HepG2 (cell line): ENCODE data around the gene PXT1. TPM values are rescaled to one million over a fixed set of nuclear protein-coding genes. Genes with fewer than 3 reads are reported as not detected.
A peak's percentile ranks its signal among the peaks of the same experiment; 100 is the strongest.

Experiments used
- BHLHE40 ChIP-seq: IDR thresholded peaks from 2 replicates; pipeline ENCODE4 v1.6.1; 2011; ENCODE audit warnings: low read length, improper control_type of control experiment
- CEBPG ChIP-seq: IDR thresholded peaks from 2 replicates; pipeline ENCODE4 v1.6.1; 2016
- CENPX ChIP-seq: sonication (generic); formaldehyde crosslinking; IDR thresholded peaks from 2 replicates; pipeline ENCODE4 v1.9.0; 2021; ENCODE audit warnings: mild to moderate bottlenecking, missing genetic modification reagents, moderate library complexity
- CHCHD3 ChIP-seq: sonication (generic); formaldehyde crosslinking; IDR thresholded peaks from 2 replicates; pipeline ENCODE4 v1.8.0; 2022; ENCODE audit warnings: mild to moderate bottlenecking, missing genetic modification reagents, moderate library complexity
- CTCF ChIP-seq: sonication (generic); formaldehyde crosslinking; IDR thresholded peaks from 2 replicates; pipeline ENCODE4 v1.5.0; 2020; ENCODE audit warnings: mild to moderate bottlenecking, missing genetic modification reagents, moderate library complexity
- EEA1 ChIP-seq: sonication (generic); formaldehyde crosslinking; IDR thresholded peaks from 2 replicates; pipeline ENCODE4 v1.5.1; 2020; ENCODE audit warnings: mild to moderate bottlenecking, missing genetic modification reagents, borderline replicate concordance
- MAF1 ChIP-seq: sonication (generic); formaldehyde crosslinking; IDR thresholded peaks from 2 replicates; pipeline ENCODE4 v1.5.0; 2020; ENCODE audit warnings: missing genetic modification reagents, borderline replicate concordance
- NPAS2 ChIP-seq: sonication (generic); formaldehyde crosslinking; IDR thresholded peaks from 2 replicates; pipeline ENCODE4 v1.8.0; 2022; ENCODE audit warnings: mild to moderate bottlenecking, missing genetic modification reagents, borderline replicate concordance
- RELA ChIP-seq: sonication (generic); formaldehyde crosslinking; IDR thresholded peaks from 2 replicates; pipeline ENCODE4 v1.4.0; 2020; ENCODE audit warnings: missing genetic modification reagents
- SIN3B ChIP-seq: fragments of 150-350 bp; IDR thresholded peaks from 2 replicates; pipeline ENCODE4 v1.6.1; 2014; ENCODE audit warnings: low read length
- TEAD2 ChIP-seq: sonication (generic); formaldehyde crosslinking; IDR thresholded peaks from 2 replicates; pipeline ENCODE4 v1.9.0; 2021; ENCODE audit warnings: missing genetic modification reagents
- TFDP1 ChIP-seq: IDR thresholded peaks from 2 replicates; pipeline ENCODE4 v1.6.1; 2016; ENCODE audit warnings: missing compliant biosample characterization, missing genetic modification reagents, borderline replicate concordance
- ZBTB1 ChIP-seq: sonication (generic); formaldehyde crosslinking; IDR thresholded peaks from 2 replicates; pipeline ENCODE4 v1.4.0; 2020; ENCODE audit warnings: missing genetic modification reagents, borderline replicate concordance
- ZBTB21 ChIP-seq: sonication (generic); formaldehyde crosslinking; IDR thresholded peaks from 2 replicates; pipeline ENCODE4 v1.4.0; 2020; ENCODE audit warnings: missing genetic modification reagents
- ZIK1 ChIP-seq: sonication (generic); formaldehyde crosslinking; IDR thresholded peaks from 2 replicates; pipeline ENCODE4 v1.5.0; 2020; ENCODE audit warnings: mild to moderate bottlenecking, low read depth, missing genetic modification reagents, borderline replicate concordance
- ZNF256 ChIP-seq: sonication (generic); formaldehyde crosslinking; conservative IDR thresholded peaks from 2 replicates; pipeline ENCODE4 v1.4.0; 2020; ENCODE audit warnings: missing genetic modification reagents
- ZNF550 ChIP-seq: sonication (generic); formaldehyde crosslinking; IDR thresholded peaks from 2 replicates; pipeline ENCODE4 v1.4.0; 2020; ENCODE audit warnings: mild to moderate bottlenecking, missing genetic modification reagents, borderline replicate concordance
- ZNF674 ChIP-seq: sonication (generic); formaldehyde crosslinking; IDR thresholded peaks from 2 replicates; pipeline ENCODE4 v1.5.0; 2020; ENCODE audit warnings: low read depth, mild to moderate bottlenecking, missing genetic modification reagents
- ZNF703 ChIP-seq: sonication (generic); formaldehyde crosslinking; IDR thresholded peaks from 2 replicates; pipeline ENCODE4 v1.5.1; 2020; ENCODE audit warnings: missing genetic modification reagents, mild to moderate bottlenecking, moderate library complexity, borderline replicate concordance
- ZNF713 ChIP-seq: sonication (generic); formaldehyde crosslinking; IDR thresholded peaks from 2 replicates; pipeline ENCODE4 v1.4.0; 2020; ENCODE audit warnings: mild to moderate bottlenecking, missing genetic modification reagents
- polyA plus RNA-seq, 8 experiments: library from polyadenylated mRNA; depleted of rRNA in 3 of 8; stranded (reverse) in 7 of 8; unstranded in 1 of 8; fragments of >200 nt; fragmentation: Illumina TruSeq in 4 of 8; extraction: Trizol in 4 of 8; gene quantifications; 2 replicates each; pipeline versions ENCODE4 v1.2.1 to v1.2.3, GENCODE V29; 2011 to 2016; ENCODE audit warnings: low read depth in 4 of 8, missing spikeins in 1 of 8, mixed read lengths in 1 of 8; ENCODE audit not compliant: insufficient read depth in 1 of 8
- total RNA-seq, 5 experiments: library from RNA; depleted of rRNA; stranded (reverse); fragments of >200 nt; fragmentation: Illumina TruSeq; extraction: Trizol; gene quantifications; 2 replicates each; pipeline ENCODE4 v1.2.3, GENCODE V29; 2016; ENCODE audit warnings: low read depth in 1 of 5
- TF ChIP-seq, protein P1 (sequence below): sonication (generic); formaldehyde crosslinking; IDR thresholded peaks from 2 replicates; pipeline ENCODE4 v1.4.0; 2020; ENCODE audit warnings: missing genetic modification reagents, borderline replicate concordance
- TF ChIP-seq, protein P2 (sequence below): sonication (generic); formaldehyde crosslinking; IDR thresholded peaks from 2 replicates; pipeline ENCODE4 v1.5.1; 2020; ENCODE audit warnings: missing genetic modification reagents, mild to moderate bottlenecking, borderline replicate concordance

The PXT1 gene
- total and polyA plus RNA-seq, 2 of the 13 experiments (the other 11 are each of a cell fraction or from before 2014, with no cell fraction given), result 0.04 TPM; not detected in 1

GRCh38 chr6:36441307-36441894 is 1.3 kb downstream of the PXT1 start (continued):
- TF ChIP-seq CHCHD3 (CRISPR knock-in tag) (no peak), ZBTB1 (CRISPR knock-in tag) (no peak), ZNF674 (CRISPR knock-in tag) (no peak), CENPX (CRISPR knock-in tag) (no peak), SIN3B (no peak; the same call in 1 of the 2 replicates), RELA (CRISPR knock-in tag) (no peak), ZIK1 (CRISPR knock-in tag) (no peak), ZNF713 (CRISPR knock-in tag) (no peak), TEAD2 (CRISPR knock-in tag) (no peak), MAF1 (CRISPR knock-in tag) (no peak), ZNF550 (CRISPR knock-in tag) (no peak), TFDP1 (no peak), NPAS2 (no peak), BHLHE40 (no peak; the same call in 1 of the 2 replicates), CTCF (no peak), CEBPG (CRISPR knock-in tag) (peak; percentile 94), ZNF256 (CRISPR knock-in tag) (no peak), EEA1 (CRISPR knock-in tag) (no peak), ZBTB21 (CRISPR knock-in tag) (peak; percentile 99), ZNF703 (CRISPR knock-in tag) (no peak)
- TF ChIP-seq, protein P1, sequence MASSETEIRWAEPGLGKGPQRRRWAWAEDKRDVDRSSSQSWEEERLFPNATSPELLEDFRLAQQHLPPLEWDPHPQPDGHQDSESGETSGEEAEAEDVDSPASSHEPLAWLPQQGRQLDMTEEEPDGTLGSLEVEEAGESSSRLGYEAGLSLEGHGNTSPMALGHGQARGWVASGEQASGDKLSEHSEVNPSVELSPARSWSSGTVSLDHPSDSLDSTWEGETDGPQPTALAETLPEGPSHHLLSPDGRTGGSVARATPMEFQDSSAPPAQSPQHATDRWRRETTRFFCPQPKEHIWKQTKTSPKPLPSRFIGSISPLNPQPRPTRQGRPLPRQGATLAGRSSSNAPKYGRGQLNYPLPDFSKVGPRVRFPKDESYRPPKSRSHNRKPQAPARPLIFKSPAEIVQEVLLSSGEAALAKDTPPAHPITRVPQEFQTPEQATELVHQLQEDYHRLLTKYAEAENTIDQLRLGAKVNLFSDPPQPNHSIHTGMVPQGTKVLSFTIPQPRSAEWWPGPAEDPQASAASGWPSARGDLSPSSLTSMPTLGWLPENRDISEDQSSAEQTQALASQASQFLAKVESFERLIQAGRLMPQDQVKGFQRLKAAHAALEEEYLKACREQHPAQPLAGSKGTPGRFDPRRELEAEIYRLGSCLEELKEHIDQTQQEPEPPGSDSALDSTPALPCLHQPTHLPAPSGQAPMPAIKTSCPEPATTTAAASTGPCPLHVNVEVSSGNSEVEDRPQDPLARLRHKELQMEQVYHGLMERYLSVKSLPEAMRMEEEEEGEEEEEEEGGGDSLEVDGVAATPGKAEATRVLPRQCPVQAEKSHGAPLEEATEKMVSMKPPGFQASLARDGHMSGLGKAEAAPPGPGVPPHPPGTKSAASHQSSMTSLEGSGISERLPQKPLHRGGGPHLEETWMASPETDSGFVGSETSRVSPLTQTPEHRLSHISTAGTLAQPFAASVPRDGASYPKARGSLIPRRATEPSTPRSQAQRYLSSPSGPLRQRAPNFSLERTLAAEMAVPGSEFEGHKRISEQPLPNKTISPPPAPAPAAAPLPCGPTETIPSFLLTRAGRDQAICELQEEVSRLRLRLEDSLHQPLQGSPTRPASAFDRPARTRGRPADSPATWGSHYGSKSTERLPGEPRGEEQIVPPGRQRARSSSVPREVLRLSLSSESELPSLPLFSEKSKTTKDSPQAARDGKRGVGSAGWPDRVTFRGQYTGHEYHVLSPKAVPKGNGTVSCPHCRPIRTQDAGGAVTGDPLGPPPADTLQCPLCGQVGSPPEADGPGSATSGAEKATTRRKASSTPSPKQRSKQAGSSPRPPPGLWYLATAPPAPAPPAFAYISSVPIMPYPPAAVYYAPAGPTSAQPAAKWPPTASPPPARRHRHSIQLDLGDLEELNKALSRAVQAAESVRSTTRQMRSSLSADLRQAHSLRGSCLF (CRISPR knock-in tag), result no peak
- TF ChIP-seq, protein P2, sequence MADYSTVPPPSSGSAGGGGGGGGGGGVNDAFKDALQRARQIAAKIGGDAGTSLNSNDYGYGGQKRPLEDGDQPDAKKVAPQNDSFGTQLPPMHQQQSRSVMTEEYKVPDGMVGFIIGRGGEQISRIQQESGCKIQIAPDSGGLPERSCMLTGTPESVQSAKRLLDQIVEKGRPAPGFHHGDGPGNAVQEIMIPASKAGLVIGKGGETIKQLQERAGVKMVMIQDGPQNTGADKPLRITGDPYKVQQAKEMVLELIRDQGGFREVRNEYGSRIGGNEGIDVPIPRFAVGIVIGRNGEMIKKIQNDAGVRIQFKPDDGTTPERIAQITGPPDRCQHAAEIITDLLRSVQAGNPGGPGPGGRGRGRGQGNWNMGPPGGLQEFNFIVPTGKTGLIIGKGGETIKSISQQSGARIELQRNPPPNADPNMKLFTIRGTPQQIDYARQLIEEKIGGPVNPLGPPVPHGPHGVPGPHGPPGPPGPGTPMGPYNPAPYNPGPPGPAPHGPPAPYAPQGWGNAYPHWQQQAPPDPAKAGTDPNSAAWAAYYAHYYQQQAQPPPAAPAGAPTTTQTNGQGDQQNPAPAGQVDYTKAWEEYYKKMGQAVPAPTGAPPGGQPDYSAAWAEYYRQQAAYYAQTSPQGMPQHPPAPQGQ (CRISPR knock-in tag), result no peak
